BE2C (cell line): ENCODE results near the gene SRCAP.

Experiments
- DNase-seq: peaks from one replicate; pipeline ENCODE4 v3.0.0-alpha.2; 2020
- H3K27me3 ChIP-seq: fragments of 250-450 bp; sonication (Bioruptor Pico); 2 replicates; pipeline ENCODE4 v1.5.1; 2020; ENCODE audit warnings: mild to moderate bottlenecking
- H3K36me3 ChIP-seq: fragments of 250-450 bp; sonication (Bioruptor Pico); 2 replicates; pipeline ENCODE4 v1.5.1; 2020; ENCODE audit warnings: mild to moderate bottlenecking
- H3K4me1 ChIP-seq: fragments of 250-450 bp; sonication (Bioruptor Pico); 2 replicates; pipeline ENCODE4 v1.5.1; 2020
- H3K4me3 ChIP-seq: 2 replicates; pipeline ENCODE4 v1.5.1; 2011; ENCODE audit warnings: low read depth, low read length
- H3K9me3 ChIP-seq: fragments of 250-450 bp; sonication (Bioruptor Pico); 2 replicates; pipeline ENCODE4 v1.5.1; 2020
- TF ChIP-seq, protein P1 (sequence below): IDR thresholded peaks from 2 replicates; pipeline ENCODE4 v1.5.1; 2012; ENCODE audit warnings: mild to moderate bottlenecking, low read depth, low read length

SRCAP gene

DNA sequence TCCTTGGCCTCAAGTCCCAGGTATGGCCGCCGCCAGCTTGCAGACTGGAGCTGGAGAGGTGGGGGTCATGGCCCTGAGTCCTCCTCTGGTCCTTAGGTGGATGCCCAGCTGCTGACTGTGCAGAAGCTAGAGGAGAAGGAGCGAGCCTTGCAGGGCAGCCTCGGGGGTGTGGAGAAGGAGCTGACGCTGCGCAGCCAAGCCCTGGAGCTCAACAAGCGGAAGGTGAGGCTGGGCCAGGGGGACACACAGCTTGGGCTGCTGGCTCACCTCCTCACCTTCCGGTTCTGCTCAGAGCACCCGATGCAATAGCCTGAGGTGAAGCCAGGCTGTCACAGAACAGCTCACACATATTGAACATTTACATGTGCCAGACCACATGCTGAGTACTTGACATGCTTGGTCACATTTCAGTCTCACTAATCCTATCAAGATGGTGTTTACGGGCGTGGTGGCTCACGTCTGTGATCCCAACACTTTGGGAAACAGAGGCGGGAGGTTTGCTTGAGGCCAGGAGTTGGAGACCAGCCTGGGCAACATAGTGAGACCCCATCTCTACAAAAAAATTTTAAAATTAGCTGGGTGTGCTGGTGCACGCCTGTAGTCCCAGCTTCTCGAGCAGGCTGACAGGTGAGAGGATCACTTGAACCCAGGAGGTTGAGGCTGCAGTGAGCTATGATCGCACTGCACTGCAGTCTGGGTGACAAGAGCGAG, 70.6 kb downstream of the SRCAP start:
- H3K9me3 ChIP-seq: no peaks in the 10 kb centered on the region

DNA sequence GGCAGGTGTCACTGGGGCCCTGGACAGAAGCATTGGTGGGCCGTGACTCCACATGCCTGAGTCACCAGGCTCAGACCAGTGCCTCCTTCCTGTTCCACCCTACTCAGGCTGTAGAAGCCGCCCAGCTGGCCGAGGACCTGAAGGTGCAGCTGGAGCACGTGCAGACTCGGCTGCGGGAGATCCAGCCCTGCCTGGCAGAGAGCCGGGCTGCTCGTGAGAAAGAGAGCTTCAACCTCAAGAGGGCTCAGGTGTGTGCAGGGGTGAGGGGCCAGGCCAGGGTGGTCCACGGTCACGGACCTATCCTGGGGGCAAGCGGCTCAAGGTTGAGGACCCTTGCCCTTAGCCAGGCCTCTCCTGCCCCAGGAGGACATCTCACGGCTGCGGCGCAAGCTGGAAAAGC, 72.8 kb downstream of the SRCAP start:
- Histone ChIP-seq H3K27me3 (no peaks in the 10 kb centered on the region), H3K9me3 (no peaks in the 10 kb centered on the region), H3K4me3 (no peak overlapping the region), H3K4me1 (peaks cover under 1% of the 10 kb centered on the region; the same call in 1 of the 2 replicates), H3K36me3 (peaks cover 56% of the 10 kb centered on the region)
- TF ChIP-seq, protein P1, sequence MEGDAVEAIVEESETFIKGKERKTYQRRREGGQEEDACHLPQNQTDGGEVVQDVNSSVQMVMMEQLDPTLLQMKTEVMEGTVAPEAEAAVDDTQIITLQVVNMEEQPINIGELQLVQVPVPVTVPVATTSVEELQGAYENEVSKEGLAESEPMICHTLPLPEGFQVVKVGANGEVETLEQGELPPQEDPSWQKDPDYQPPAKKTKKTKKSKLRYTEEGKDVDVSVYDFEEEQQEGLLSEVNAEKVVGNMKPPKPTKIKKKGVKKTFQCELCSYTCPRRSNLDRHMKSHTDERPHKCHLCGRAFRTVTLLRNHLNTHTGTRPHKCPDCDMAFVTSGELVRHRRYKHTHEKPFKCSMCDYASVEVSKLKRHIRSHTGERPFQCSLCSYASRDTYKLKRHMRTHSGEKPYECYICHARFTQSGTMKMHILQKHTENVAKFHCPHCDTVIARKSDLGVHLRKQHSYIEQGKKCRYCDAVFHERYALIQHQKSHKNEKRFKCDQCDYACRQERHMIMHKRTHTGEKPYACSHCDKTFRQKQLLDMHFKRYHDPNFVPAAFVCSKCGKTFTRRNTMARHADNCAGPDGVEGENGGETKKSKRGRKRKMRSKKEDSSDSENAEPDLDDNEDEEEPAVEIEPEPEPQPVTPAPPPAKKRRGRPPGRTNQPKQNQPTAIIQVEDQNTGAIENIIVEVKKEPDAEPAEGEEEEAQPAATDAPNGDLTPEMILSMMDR: no peak
- no peak for DNase-seq

More for the DNA sequence above, 70.6 kb downstream of the SRCAP start:
- TF ChIP-seq, protein P1: no peak
- Histone ChIP-seq H3K4me3 (no peak overlapping the region), H3K36me3 (peaks cover 77% of the 10 kb centered on the region), H3K4me1 (no peaks in the 10 kb centered on the region), H3K27me3 (no peaks in the 10 kb centered on the region)
- DNase-seq: no peak

DNA sequence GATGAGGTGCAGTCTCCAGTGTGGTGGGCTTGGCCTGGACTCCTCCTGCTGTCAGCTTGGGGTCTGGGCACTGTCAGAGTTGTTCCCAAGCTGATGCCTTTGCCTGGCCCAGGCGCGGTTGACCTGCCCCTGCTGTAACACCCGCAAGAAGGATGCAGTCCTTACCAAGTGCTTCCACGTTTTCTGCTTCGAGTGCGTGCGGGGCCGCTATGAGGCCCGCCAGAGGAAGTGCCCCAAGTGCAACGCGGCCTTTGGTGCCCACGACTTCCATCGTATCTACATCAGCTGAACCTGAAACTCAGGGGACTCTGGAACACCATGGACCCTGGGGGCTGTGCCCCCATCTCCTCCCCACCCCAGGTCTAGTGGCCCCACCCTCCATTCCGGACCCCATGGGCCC, 74.9 kb downstream of the SRCAP start:
- no peak overlapping the region for H3K4me3 ChIP-seq
- H3K4me1 ChIP-seq: peaks cover 3% of the 10 kb centered on the region; the same call in 1 of the 2 replicates
- H3K9me3 ChIP-seq: no peaks in the 10 kb centered on the region
- no peaks in the 10 kb centered on the region for H3K27me3 ChIP-seq
- DNase-seq: no peak
- peaks cover 38% of the 10 kb centered on the region for H3K36me3 ChIP-seq
- TF ChIP-seq, protein P1: no peak

DNA sequence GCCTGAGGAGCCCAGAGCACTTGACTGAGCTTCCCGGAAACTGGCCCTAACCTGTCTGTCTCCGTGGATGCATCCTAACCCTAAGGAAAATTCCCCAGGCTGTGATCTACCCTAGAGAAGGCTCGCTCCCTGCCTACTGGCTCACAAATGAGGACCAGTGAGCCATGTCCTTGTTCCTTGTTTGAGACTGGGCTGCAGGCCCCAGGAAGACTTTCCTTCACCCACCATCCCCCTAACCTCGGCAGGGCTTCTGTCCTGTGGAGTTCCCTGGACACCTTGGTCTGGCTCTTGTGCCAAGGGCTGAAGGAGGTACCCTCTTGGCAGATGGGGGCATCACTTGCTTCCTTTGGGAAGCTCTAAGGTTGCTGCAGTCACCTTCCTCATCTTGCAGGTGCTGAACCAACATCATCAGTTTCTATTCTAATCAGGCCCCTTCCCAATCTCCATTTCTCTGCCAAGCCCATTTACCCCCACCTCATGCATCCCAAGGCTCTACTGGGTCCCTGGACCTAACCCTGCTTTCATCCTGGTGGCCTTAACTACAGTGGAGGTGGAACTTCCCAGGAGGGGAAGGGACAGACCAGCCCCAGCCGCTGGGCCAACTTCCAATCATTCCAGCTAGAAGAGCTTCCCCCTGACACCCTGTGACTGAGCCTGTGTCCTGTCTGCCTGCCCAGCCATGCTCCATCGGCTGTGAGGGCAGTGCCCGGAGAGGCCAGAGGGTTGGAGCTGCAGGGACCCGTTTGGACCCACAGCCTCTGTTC, 75.6 kb downstream of the SRCAP start:
- no peak for DNase-seq
- Histone ChIP-seq H3K4me3 (peak overlapping the region; percentile 72), H3K9me3 (no peaks in the 10 kb centered on the region), H3K27me3 (no peaks in the 10 kb centered on the region), H3K36me3 (peaks cover 31% of the 10 kb centered on the region), H3K4me1 (peaks cover 3% of the 10 kb centered on the region; the same call in 1 of the 2 replicates)
- TF ChIP-seq, protein P1: no peak

DNA sequence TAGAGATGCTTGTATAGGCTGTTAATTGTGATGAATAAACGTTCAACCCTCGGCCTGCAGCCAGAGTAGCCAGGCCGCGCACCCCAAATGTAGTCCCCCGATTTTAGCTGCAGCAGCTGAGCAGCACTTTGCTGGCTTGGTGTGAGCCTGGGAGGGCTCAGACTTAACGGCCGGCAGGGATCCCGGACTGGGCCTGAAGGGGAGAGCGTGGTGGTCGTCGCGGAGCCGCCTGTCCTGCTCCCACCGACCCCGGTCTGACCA, 76.1 kb downstream of the SRCAP start:
- no peaks in the 10 kb centered on the region for H3K27me3 ChIP-seq
- peaks cover 28% of the 10 kb centered on the region for H3K36me3 ChIP-seq
- H3K4me1 ChIP-seq: peaks cover 3% of the 10 kb centered on the region; the same call in 1 of the 2 replicates
- no peaks in the 10 kb centered on the region for H3K9me3 ChIP-seq
- TF ChIP-seq, protein P1: no peak
- H3K4me3 ChIP-seq: peak overlapping the region; percentile 72
- DNase-seq: no peak
